ENCODE measurements around the gene BRAF.

GRCh38 chr7:140902303-140902953, 22.3 kb downstream of the BRAF start:
- TF ChIP-seq CTCF (IDR thresholded peaks at IDR 0.05) (no peak), EZH2 (IDR thresholded peaks at IDR 0.05) (no peak)
